ENCODE measurements around the gene SLC39A3.

GRCh38 chr19:2719232-2719735 is 20.5 kb downstream of the SLC39A3 start:
- TF ChIP-seq CTCF (IDR thresholded peaks at IDR 0.05; ENCODE audit: low read depth, low read length, poor library complexity, severe bottlenecking): no peak
- TF ChIP-seq EZH2phosphoT487 (IDR thresholded peaks at IDR 0.05; ENCODE audit: borderline replicate concordance, low read length): no peak

Data from DOHH2 (cell line).